Measurements from ENCODE around the gene SORCS1.

DNA sequence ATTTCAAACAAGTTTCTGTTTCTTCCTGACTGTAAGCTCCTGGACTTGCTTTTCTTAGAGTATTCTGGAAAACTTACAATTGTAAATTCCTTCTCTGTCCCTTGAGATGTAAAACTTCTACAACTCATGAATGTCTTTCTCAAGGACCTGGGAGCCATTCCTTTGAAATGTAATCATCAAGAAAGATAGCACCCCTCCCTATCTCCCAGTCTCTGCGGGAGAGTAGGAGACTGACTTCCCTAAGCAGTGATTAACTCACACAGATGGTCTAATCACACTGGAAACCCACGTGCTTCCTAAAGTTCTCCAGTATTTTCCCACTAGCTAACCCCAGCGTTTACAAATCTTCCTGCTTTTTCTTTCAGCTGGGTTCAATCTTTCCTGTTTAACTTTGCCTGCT, 549.4 kb downstream of the SORCS1 start:
- TF ChIP-seq, protein P1, sequence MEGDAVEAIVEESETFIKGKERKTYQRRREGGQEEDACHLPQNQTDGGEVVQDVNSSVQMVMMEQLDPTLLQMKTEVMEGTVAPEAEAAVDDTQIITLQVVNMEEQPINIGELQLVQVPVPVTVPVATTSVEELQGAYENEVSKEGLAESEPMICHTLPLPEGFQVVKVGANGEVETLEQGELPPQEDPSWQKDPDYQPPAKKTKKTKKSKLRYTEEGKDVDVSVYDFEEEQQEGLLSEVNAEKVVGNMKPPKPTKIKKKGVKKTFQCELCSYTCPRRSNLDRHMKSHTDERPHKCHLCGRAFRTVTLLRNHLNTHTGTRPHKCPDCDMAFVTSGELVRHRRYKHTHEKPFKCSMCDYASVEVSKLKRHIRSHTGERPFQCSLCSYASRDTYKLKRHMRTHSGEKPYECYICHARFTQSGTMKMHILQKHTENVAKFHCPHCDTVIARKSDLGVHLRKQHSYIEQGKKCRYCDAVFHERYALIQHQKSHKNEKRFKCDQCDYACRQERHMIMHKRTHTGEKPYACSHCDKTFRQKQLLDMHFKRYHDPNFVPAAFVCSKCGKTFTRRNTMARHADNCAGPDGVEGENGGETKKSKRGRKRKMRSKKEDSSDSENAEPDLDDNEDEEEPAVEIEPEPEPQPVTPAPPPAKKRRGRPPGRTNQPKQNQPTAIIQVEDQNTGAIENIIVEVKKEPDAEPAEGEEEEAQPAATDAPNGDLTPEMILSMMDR (IDR thresholded peaks at IDR 0.05), result no peak
- TF ChIP-seq FOXJ3 (CRISPR knock-in tag; IDR thresholded peaks at IDR 0.05), result no peak
- TF ChIP-seq, protein P2, sequence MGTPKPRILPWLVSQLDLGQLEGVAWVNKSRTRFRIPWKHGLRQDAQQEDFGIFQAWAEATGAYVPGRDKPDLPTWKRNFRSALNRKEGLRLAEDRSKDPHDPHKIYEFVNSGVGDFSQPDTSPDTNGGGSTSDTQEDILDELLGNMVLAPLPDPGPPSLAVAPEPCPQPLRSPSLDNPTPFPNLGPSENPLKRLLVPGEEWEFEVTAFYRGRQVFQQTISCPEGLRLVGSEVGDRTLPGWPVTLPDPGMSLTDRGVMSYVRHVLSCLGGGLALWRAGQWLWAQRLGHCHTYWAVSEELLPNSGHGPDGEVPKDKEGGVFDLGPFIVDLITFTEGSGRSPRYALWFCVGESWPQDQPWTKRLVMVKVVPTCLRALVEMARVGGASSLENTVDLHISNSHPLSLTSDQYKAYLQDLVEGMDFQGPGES (IDR thresholded peaks at IDR 0.05; ENCODE audit: low read depth, low read length), result no peak
- no peak for TF ChIP-seq GABPA (IDR thresholded peaks at IDR 0.05; ENCODE audit: low read depth)
- TF ChIP-seq EZH2phosphoT487 (IDR thresholded peaks at IDR 0.05; ENCODE audit: borderline replicate concordance, low read depth), result no peak
- TF ChIP-seq, protein P3, sequence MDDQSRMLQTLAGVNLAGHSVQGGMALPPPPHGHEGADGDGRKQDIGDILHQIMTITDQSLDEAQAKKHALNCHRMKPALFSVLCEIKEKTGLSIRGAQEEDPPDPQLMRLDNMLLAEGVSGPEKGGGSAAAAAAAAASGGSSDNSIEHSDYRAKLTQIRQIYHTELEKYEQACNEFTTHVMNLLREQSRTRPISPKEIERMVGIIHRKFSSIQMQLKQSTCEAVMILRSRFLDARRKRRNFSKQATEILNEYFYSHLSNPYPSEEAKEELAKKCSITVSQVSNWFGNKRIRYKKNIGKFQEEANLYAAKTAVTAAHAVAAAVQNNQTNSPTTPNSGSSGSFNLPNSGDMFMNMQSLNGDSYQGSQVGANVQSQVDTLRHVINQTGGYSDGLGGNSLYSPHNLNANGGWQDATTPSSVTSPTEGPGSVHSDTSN (IDR thresholded peaks at IDR 0.05), result no peak
- no peak for TF ChIP-seq POLR2AphosphoS5 (IDR thresholded peaks at IDR 0.05; ENCODE audit: low read depth, low read length)
- no peak for TF ChIP-seq TAF1 (IDR thresholded peaks at IDR 0.05; ENCODE audit: borderline replicate concordance, low read depth, low read length)
- TF ChIP-seq, protein P4, sequence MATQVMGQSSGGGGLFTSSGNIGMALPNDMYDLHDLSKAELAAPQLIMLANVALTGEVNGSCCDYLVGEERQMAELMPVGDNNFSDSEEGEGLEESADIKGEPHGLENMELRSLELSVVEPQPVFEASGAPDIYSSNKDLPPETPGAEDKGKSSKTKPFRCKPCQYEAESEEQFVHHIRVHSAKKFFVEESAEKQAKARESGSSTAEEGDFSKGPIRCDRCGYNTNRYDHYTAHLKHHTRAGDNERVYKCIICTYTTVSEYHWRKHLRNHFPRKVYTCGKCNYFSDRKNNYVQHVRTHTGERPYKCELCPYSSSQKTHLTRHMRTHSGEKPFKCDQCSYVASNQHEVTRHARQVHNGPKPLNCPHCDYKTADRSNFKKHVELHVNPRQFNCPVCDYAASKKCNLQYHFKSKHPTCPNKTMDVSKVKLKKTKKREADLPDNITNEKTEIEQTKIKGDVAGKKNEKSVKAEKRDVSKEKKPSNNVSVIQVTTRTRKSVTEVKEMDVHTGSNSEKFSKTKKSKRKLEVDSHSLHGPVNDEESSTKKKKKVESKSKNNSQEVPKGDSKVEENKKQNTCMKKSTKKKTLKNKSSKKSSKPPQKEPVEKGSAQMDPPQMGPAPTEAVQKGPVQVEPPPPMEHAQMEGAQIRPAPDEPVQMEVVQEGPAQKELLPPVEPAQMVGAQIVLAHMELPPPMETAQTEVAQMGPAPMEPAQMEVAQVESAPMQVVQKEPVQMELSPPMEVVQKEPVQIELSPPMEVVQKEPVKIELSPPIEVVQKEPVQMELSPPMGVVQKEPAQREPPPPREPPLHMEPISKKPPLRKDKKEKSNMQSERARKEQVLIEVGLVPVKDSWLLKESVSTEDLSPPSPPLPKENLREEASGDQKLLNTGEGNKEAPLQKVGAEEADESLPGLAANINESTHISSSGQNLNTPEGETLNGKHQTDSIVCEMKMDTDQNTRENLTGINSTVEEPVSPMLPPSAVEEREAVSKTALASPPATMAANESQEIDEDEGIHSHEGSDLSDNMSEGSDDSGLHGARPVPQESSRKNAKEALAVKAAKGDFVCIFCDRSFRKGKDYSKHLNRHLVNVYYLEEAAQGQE (IDR thresholded peaks at IDR 0.05; ENCODE audit: low read depth, low read length), result no peak
- no peak for TF ChIP-seq JUND (IDR thresholded peaks at IDR 0.05)
- TF ChIP-seq SMC3 (IDR thresholded peaks at IDR 0.05; ENCODE audit: low read depth, low read length), result no peak
